HepG2 (cell line): Measurements from ENCODE around the gene PCNT. TPM values are rescaled to one million over a fixed set of nuclear protein-coding genes. Genes with fewer than 3 reads are reported as not detected.

ENCODE experiments used
- ATAC-seq: fragments of 200-7000 bp; cut with Tn5 transposase; 3 replicates; pipeline ENCODE4 v1.9.1; 2020; ENCODE audit warnings: mild to moderate bottlenecking, moderate library complexity
- BruUV-seq: library from RNA; stranded (reverse); fragments of 400-500 nt; replicated peaks from 2 replicates; lab custom pipeline; 2021; lab: Mats Ljungman, UMichigan
- CTCF ChIA-PET: fragments of 300-600 bp; formaldehyde crosslinking; extraction: SDS; loops from one replicate; lab custom pipeline; 2021; ENCODE audit warnings: low total read pairs, inconsistent platforms, low intra/inter-chr PET ratio; lab: Yijun Ruan, JAX
- POLR2A ChIA-PET: fragments of 350-600 bp; sonication (Branson Sonifier 250); formaldehyde crosslinking; loops from one replicate; lab custom pipeline; 2020; ENCODE audit warnings: antibody characterized with exemption, inconsistent platforms; lab: Yijun Ruan, JAX
- DNase-seq: peaks from one replicate; pipeline ENCODE4 v3.0.0-alpha.2; 2015; ENCODE audit warnings: low spot score
- FAIRE-seq: peaks from 3 replicates; lab custom pipeline; 2011; peaks lifted over from hg19 to GRCh38; lab: Jason Lieb, UNC
- H2AFZ ChIP-seq: one replicate; pipeline ENCODE4 v1.6.1; 2011; ENCODE audit warnings: low read length, inconsistent platforms
- H3K27ac ChIP-seq: fragments of 300-600 bp; 3 replicates; pipeline ENCODE4 v1.8.0; 2011; ENCODE audit warnings: mixed run types, mild to moderate bottlenecking, mixed read lengths, low read length, inconsistent platforms; ENCODE audit not compliant: insufficient read depth; ENCODE audit errors: extremely low read length
- H3K27me3 ChIP-seq, 2 experiments: fragments of 200-600 bp in 1 of 2; 2 replicates in 1 of 2; 3 replicates in 1 of 2; pipeline versions ENCODE4 v1.6.0 to v1.8.0; 2011; ENCODE audit warnings: low read length in 2 of 2, mild to moderate bottlenecking in 2 of 2, moderate library complexity in 2 of 2, inconsistent platforms in 1 of 2; ENCODE audit not compliant: insufficient read depth in 2 of 2, control insufficient read depth in 1 of 2
- H3K36me3 ChIP-seq, 2 experiments: fragments of 200-600 bp in 1 of 2; replicated peaks in 1 of 2; 2 replicates in 1 of 2; 3 replicates in 1 of 2; pipeline versions ENCODE4 v1.5.1 to v1.8.0; 2011; ENCODE audit warnings: low read length in 2 of 2, inconsistent platforms in 1 of 2; ENCODE audit not compliant: insufficient read depth in 2 of 2, control insufficient read depth in 1 of 2
- H3K4me1 ChIP-seq: 2 replicates; pipeline ENCODE4 v1.5.1; 2012; ENCODE audit warnings: low read length, inconsistent platforms; ENCODE audit not compliant: insufficient read depth
- H3K4me2 ChIP-seq: 2 replicates; pipeline ENCODE4 v1.6.0; 2011; ENCODE audit warnings: low read depth, low read length, inconsistent platforms
- H3K4me3 ChIP-seq, 3 experiments: fragments of 200-600 bp in 1 of 3; sonication (generic), shearing (Covaris generic) in 1 of 3; replicated peaks in 1 of 3; 2 replicates each; pipeline ENCODE4 v1.5.1; 2011 to 2016; ENCODE audit warnings: low read length in 3 of 3, inconsistent platforms in 2 of 3, low read depth in 2 of 3, mild to moderate bottlenecking in 2 of 3, control low read depth in 1 of 3, mixed read lengths in 1 of 3; ENCODE audit not compliant: insufficient read depth in 1 of 3
- H3K79me2 ChIP-seq: one replicate; pipeline ENCODE4 v1.6.1; 2011; ENCODE audit warnings: low read length, inconsistent platforms; ENCODE audit not compliant: insufficient read depth
- H3K9ac ChIP-seq: 2 replicates; pipeline ENCODE4 v1.6.0; 2011; ENCODE audit warnings: mild to moderate bottlenecking, low read depth, low read length, inconsistent platforms; ENCODE audit not compliant: insufficient read depth
- H3K9me3 ChIP-seq: 2 replicates; pipeline ENCODE4 v1.5.1; 2012; ENCODE audit warnings: mild to moderate bottlenecking, low read length
- H4K20me1 ChIP-seq: 2 replicates; pipeline ENCODE4 v1.6.0; 2011; ENCODE audit warnings: inconsistent platforms, mild to moderate bottlenecking, low read length, moderate library complexity; ENCODE audit not compliant: insufficient read depth
- AGO1 ChIP-seq: fragments of 200-400 bp; formaldehyde crosslinking; IDR thresholded peaks from 2 replicates; pipeline ENCODE4 v1.6.1; 2017; ENCODE audit warnings: mild to moderate bottlenecking, low read depth, low read length, moderate library complexity; ENCODE audit not compliant: poor library complexity, severe bottlenecking
- ATF1 ChIP-seq: IDR thresholded peaks from 2 replicates; pipeline ENCODE4 v1.6.1; 2016; ENCODE audit warnings: mild to moderate bottlenecking, control low read depth
- MAFF ChIP-seq: IDR thresholded peaks from 2 replicates; pipeline ENCODE4 v1.6.1; 2011; ENCODE audit warnings: low read depth, low read length, improper control_type of control experiment
- MAFK ChIP-seq, 2 experiments: IDR thresholded peaks in 1 of 2; conservative IDR thresholded peaks in 1 of 2; 2 replicates each; pipeline ENCODE4 v1.6.1; 2011; ENCODE audit warnings: improper control_type of control experiment in 2 of 2, low read length in 2 of 2
- MXI1 ChIP-seq: IDR thresholded peaks from 3 replicates; pipeline ENCODE4 v1.6.1; 2012; ENCODE audit warnings: low read depth, low read length, inconsistent platforms, borderline replicate concordance
- RFX5 ChIP-seq: IDR thresholded peaks from 2 replicates; pipeline ENCODE4 v1.6.1; 2011; ENCODE audit warnings: low read depth, low read length, improper control_type of control experiment
- U2AF1 ChIP-seq: fragments of 200-400 bp; formaldehyde crosslinking; optimal IDR thresholded peaks from 2 replicates; pipeline ENCODE3; 2017; ENCODE audit warnings: mild to moderate bottlenecking, low read depth, low read length
- ZNF234 ChIP-seq: sonication (generic); formaldehyde crosslinking; conservative IDR thresholded peaks from 2 replicates; pipeline ENCODE4 v1.5.1; 2020; ENCODE audit warnings: mild to moderate bottlenecking, missing genetic modification reagents
- ZNF329 ChIP-seq: sonication (generic); formaldehyde crosslinking; IDR thresholded peaks from 2 replicates; pipeline ENCODE4 v1.9.0; 2021; ENCODE audit warnings: low read depth, mild to moderate bottlenecking, missing genetic modification reagents
- ZSCAN20 ChIP-seq: sonication (generic); formaldehyde crosslinking; IDR thresholded peaks from 2 replicates; pipeline ENCODE4 v1.4.0; 2020; ENCODE audit warnings: missing genetic modification reagents, mild to moderate bottlenecking, borderline replicate concordance
- WGBS: methylation state at CpG from one replicate; pipeline ENCODE4 v1.1.6; 2017; ENCODE audit warnings: low lambda C conversion rate; 5-methylcytosine and 5-hydroxymethylcytosine counted together
- in situ Hi-C: cut with HindIII; loops from 2 replicates; pipeline ENCODE4 v1.10.0; 2017; ENCODE audit warnings: low pct_unique_long_range_greater_than_20kb; ENCODE audit not compliant: extremely low pct_ligation_motif_present
- intact Hi-C: fragments of 100-400 bp; cut with micrococcal nuclease; formaldehyde crosslinking; loops from one replicate; pipeline ENCODE4 v1.10.0; 2022; ENCODE audit not compliant: unreplicated experiment
- polyA plus RNA-seq, 8 experiments: library from polyadenylated mRNA; depleted of rRNA in 3 of 8; stranded (reverse) in 7 of 8; unstranded in 1 of 8; fragments of >200 nt; fragmentation: Illumina TruSeq in 4 of 8; extraction: Trizol in 4 of 8; gene quantifications; 2 replicates each; pipeline versions ENCODE4 v1.2.1 to v1.2.3, GENCODE V29; 2011 to 2016; ENCODE audit warnings: low read depth in 4 of 8, missing spikeins in 1 of 8, mixed read lengths in 1 of 8; ENCODE audit not compliant: insufficient read depth in 1 of 8
- total RNA-seq, 5 experiments: library from RNA; depleted of rRNA; stranded (reverse); fragments of >200 nt; fragmentation: Illumina TruSeq; extraction: Trizol; gene quantifications; 2 replicates each; pipeline ENCODE4 v1.2.3, GENCODE V29; 2016; ENCODE audit warnings: low read depth in 1 of 5
- TF ChIP-seq, protein P1 (sequence below): sonication (generic); formaldehyde crosslinking; IDR thresholded peaks from 2 replicates; pipeline ENCODE4 v1.9.0; 2021; ENCODE audit warnings: mild to moderate bottlenecking, missing genetic modification reagents
- TF ChIP-seq, protein P2 (sequence below): sonication (generic); formaldehyde crosslinking; IDR thresholded peaks from 2 replicates; pipeline ENCODE4 v1.5.0; 2020; ENCODE audit warnings: missing genetic modification reagents

The PCNT gene
- total and polyA plus RNA-seq, 2 of the 13 experiments (the other 11 are each of a cell fraction or from before 2014, with no cell fraction given), result 5.6 to 12.4 TPM

DNA sequence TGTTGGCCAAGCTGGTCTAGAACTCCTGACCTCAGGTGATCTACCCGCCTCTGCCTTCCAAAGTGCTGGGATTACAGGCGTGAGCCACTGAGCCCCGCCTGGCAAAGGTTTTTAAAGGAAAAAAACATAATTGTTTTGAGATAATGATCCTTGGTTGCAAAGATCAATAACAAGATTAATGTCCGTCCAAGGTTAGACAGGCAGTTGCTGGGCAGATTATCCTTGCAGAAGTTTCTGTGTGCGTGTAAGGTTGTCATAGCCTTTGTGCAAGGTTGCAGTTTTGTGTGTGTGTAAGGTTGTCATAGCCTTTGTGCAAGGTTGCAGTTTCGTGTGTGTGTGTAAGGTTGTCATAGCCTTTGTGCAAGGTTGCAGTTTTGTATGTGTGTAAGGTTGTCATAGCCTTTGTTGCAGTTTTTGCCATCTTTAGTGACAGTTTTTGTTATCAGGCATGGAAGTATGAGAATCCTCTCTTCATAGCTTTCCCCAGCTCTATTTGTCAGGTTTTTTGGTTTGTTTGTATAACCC is 34.2 kb upstream of the PCNT start:
- POLR2A ChIA-PET, result no interaction called here

DNA sequence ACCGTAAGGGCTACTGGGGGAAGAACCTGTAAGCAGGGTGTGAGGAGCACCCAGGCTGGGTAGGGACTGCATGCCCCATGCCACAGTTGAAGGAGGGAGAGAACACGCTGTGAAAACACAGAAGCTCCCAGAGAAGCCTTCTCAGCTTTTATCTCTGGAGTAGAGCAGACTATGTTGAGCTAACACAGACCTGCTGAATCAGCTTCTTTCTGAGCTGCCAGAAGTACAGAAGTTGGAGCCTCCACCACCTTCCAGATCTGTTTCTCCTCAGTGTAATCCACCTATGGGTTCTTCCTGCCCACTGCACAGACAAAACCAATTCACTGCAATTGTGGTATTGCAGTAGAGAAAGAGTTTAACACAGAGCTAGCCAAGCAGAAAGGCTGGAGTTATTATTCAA is 32.4 kb upstream of the PCNT start:
- no peak overlapping the region for H3K4me3 ChIP-seq
- in situ Hi-C loops (no loop called here), intact Hi-C loops (no loop called here)
- H4K20me1 ChIP-seq, result no peaks in the 10 kb centered on the region
- no peak overlapping the region for H3K27ac ChIP-seq
- no peak overlapping the region for H2AFZ ChIP-seq
- H3K9ac ChIP-seq, result no peak overlapping the region
- H3K9me3 ChIP-seq, result no peaks in the 10 kb centered on the region
- H3K4me2 ChIP-seq, result no peak overlapping the region
- H3K4me1 ChIP-seq, result peaks cover 46% of the 10 kb centered on the region
- FAIRE-seq (no peak), ATAC-seq (no peak), DNase-seq (no peak)
- ChIA-PET POLR2A (no interaction called here), CTCF (no interaction called here)
- no peaks in the 10 kb centered on the region for H3K79me2 ChIP-seq
- H3K36me3 ChIP-seq, result peaks cover 1 to 10% of the 10 kb centered on the region in 2 experiments; a peak in 1 of 5 replicates
- WGBS, result 97% methylated on average over 2 of the region's 2 CpGs
- H3K27me3 ChIP-seq, result no peaks in the 10 kb centered on the region; a peak in 1 of 5 replicates
- BruUV-seq, result TSS peak; percentile 11
- TF ChIP-seq ZNF329 (CRISPR knock-in tag) (no peak), MAFK (conservative IDR thresholded peaks at IDR 0.05 in 1 of 2, IDR thresholded peaks at IDR 0.05 in 1 of 2; ENCODE audit: low read length in 2 of 2) (peak in 1 of 2 experiments; percentile 74; a peak in 3 of 4 replicates), MAFF (peak; percentile 59), U2AF1 (no peak), MXI1 (no peak), AGO1 (no peak)
- TF ChIP-seq, protein P1, sequence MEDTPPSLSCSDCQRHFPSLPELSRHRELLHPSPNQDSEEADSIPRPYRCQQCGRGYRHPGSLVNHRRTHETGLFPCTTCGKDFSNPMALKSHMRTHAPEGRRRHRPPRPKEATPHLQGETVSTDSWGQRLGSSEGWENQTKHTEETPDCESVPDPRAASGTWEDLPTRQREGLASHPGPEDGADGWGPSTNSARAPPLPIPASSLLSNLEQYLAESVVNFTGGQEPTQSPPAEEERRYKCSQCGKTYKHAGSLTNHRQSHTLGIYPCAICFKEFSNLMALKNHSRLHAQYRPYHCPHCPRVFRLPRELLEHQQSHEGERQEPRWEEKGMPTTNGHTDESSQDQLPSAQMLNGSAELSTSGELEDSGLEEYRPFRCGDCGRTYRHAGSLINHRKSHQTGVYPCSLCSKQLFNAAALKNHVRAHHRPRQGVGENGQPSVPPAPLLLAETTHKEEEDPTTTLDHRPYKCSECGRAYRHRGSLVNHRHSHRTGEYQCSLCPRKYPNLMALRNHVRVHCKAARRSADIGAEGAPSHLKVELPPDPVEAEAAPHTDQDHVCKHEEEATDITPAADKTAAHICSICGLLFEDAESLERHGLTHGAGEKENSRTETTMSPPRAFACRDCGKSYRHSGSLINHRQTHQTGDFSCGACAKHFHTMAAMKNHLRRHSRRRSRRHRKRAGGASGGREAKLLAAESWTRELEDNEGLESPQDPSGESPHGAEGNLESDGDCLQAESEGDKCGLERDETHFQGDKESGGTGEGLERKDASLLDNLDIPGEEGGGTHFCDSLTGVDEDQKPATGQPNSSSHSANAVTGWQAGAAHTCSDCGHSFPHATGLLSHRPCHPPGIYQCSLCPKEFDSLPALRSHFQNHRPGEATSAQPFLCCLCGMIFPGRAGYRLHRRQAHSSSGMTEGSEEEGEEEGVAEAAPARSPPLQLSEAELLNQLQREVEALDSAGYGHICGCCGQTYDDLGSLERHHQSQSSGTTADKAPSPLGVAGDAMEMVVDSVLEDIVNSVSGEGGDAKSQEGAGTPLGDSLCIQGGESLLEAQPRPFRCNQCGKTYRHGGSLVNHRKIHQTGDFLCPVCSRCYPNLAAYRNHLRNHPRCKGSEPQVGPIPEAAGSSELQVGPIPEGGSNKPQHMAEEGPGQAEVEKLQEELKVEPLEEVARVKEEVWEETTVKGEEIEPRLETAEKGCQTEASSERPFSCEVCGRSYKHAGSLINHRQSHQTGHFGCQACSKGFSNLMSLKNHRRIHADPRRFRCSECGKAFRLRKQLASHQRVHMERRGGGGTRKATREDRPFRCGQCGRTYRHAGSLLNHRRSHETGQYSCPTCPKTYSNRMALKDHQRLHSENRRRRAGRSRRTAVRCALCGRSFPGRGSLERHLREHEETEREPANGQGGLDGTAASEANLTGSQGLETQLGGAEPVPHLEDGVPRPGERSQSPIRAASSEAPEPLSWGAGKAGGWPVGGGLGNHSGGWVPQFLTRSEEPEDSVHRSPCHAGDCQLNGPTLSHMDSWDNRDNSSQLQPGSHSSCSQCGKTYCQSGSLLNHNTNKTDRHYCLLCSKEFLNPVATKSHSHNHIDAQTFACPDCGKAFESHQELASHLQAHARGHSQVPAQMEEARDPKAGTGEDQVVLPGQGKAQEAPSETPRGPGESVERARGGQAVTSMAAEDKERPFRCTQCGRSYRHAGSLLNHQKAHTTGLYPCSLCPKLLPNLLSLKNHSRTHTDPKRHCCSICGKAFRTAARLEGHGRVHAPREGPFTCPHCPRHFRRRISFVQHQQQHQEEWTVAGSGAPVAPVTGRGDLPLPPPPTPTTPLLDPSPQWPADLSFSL (CRISPR knock-in tag), result no peak
- TF ChIP-seq, protein P2, sequence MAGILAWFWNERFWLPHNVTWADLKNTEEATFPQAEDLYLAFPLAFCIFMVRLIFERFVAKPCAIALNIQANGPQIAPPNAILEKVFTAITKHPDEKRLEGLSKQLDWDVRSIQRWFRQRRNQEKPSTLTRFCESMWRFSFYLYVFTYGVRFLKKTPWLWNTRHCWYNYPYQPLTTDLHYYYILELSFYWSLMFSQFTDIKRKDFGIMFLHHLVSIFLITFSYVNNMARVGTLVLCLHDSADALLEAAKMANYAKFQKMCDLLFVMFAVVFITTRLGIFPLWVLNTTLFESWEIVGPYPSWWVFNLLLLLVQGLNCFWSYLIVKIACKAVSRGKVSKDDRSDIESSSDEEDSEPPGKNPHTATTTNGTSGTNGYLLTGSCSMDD (CRISPR knock-in tag), result no peak

More for the DNA sequence above, 34.2 kb upstream of the PCNT start:
- Histone ChIP-seq H3K27ac (no peak overlapping the region), H3K4me1 (peaks cover 36% of the 10 kb centered on the region), H3K9me3 (no peaks in the 10 kb centered on the region), H3K36me3 (peaks cover 1 to 14% of the 10 kb centered on the region in 2 experiments; a peak in 1 of 5 replicates), H3K9ac (no peak overlapping the region), H4K20me1 (0 out of 2 replicates have a peak, but pooled peaks cover 2% of the 10 kb centered on the region), H3K79me2 (peaks cover 10% of the 10 kb centered on the region), H3K27me3 (no peaks in the 10 kb centered on the region; a peak in 1 of 5 replicates), H3K4me2 (no peak overlapping the region), H3K4me3 (no peak overlapping the region), H2AFZ (no peak overlapping the region)
- CTCF ChIA-PET, result no interaction called here
- 64% methylated on average over 6 of the region's 6 CpGs for WGBS
- FAIRE-seq (no peak), ATAC-seq (no peak), DNase-seq (no peak)
- intact Hi-C loops, result loop anchor here (10.0 kb wide), 1 partner anchor 65 kb away; the partner anchor contains the start of gene LSS
- TF ChIP-seq ZSCAN20 (CRISPR knock-in tag), result no peak
- TF ChIP-seq ZNF234 (CRISPR knock-in tag), result no peak
- TF ChIP-seq MAFK (conservative IDR thresholded peaks at IDR 0.05 in 1 of 2, IDR thresholded peaks at IDR 0.05 in 1 of 2; ENCODE audit: low read length in 2 of 2), result peak; percentile 89 to 92
- no peak for TF ChIP-seq ATF1 (CRISPR knock-in tag)
- TF ChIP-seq MAFF, result peak; percentile 92
- TF ChIP-seq RFX5, result peak; percentile 69
- no TSS peak for BruUV-seq
- in situ Hi-C loops, result loop anchor here (5.0 to 10.0 kb wide), 2 partner anchors 33 to 315 kb away; partner anchors contain the start of genes C21orf58 and PCNT
